HG02623 (cell line): ENCODE results near the gene EEF2.
"Not testable (repeated sequence)": the region's sequence is repeated elsewhere in the genome, so short reads cannot be mapped to it uniquely, and the experiment has no call there.

Experiments used
- ATAC-seq: cut with Tn5 transposase; IDR thresholded peaks from one replicate; pipeline ENCODE4 v1.9.1; 2021; ENCODE audit warnings: moderate library complexity; ENCODE audit not compliant: unreplicated experiment

EEF2 gene

DNA sequence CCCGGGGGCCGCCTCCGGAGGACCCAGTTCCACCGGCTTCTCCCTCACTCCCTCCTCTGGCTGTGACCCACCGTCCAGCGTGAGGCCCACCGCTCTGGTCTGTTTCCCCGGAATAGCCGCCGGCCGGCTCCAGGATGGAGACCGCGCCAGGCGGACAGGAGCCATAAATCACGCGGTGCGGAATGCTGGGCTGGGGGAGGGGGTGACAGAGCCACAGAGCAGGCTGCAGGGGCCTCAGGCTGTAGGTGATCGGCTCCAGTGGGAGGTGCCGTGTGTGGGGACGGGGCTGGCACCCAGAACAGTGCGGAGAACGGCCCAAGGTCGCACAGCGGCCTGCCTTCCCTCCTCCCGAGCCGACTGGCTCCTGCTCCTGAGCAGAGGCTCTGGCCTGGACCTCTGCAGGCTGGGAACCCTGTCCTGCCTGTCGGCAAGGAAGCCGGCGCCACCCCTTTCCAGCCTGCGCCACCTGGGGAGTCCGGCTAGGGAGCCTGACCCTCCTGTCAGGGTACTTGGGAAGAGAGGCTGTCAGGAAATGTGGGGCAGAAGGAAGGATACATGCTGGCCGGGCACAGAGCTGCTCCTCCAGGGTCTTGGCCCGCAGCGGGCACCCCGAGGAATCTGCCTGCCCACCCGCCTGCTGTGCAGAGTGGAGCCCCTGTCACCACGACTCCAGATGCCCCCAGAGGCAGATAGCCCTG is 30.6 kb upstream of the EEF2 start:
- ATAC-seq, result no peak

DNA sequence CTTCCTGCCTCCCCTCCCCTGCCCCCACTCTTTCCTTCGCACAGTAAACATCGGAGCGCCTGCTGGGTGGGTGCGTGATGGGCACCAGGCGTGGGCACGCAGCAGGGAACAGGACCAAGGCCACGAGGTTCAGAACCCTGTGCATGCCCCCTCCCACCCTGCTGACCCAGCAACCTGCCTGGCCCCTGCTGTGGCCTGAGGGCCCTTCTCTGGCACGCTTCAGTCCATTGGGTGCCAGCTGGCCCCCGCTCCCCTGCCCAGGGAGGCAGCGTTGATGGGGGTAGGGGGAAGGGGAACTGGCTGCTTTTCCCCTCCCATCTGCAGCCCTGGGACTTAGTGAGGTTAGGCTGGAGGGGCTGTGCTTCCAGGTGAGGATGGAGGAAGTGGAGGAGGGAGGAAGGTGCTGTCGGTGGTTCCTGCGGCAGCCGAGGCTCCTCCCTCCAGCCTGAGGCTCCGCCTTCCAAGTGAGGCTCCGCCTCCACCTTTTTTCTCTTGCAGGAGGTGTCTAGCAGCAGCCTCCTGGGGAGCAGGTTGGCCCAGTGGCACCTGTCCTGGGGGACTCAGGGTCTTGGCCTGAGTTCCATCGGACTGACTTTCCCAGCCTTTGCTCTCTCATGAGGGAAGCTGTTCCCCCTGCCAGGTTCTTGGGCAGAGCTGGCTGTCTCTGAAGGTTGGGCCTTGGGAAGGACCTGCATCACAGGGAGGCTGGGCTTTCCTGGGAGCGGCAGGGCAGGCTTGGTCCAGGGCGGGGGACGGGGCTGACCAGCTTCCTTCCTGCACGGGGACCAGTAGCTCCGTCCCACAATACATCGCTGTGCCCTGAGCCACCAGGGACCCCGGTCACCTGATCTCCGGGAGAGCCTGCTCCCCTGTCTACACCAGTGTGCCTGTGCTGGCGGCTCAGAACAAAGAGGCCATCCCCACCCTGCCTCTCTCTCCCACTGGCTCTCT is 29.6 kb upstream of the EEF2 start:
- no peak for ATAC-seq

DNA sequence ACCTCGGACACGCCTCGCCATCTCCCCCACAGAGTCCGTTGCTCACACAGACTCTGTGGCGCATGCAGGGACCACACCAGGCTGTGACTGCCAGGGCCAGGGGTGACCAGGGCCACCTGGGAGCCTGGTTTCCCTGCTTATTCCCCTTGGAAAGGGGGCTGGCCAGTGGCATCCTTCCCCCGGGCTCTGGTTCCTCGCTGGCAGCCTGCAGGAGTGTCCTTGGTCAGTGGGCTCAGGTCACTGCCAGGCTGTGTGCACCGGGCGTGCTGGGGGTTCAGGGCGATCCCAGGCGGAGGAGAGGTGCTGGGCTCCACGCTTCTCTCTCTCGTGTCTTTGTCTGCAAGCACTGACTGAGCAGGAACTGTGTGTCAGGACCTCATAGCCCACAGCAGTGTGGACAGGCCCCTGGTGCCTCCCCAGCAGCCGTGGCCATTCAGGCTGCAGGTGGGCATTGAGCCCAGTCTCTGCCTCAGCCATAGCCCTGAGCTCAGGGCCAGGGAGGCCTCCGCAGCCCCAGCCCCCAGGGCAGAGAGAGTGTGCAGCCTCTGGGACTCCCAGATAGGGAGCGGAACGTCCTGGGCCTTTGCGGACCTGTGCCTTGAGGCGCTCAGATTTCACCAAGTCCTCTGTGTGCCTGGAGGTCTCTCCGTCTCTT is 28.8 kb upstream of the EEF2 start:
- ATAC-seq, result no peak

DNA sequence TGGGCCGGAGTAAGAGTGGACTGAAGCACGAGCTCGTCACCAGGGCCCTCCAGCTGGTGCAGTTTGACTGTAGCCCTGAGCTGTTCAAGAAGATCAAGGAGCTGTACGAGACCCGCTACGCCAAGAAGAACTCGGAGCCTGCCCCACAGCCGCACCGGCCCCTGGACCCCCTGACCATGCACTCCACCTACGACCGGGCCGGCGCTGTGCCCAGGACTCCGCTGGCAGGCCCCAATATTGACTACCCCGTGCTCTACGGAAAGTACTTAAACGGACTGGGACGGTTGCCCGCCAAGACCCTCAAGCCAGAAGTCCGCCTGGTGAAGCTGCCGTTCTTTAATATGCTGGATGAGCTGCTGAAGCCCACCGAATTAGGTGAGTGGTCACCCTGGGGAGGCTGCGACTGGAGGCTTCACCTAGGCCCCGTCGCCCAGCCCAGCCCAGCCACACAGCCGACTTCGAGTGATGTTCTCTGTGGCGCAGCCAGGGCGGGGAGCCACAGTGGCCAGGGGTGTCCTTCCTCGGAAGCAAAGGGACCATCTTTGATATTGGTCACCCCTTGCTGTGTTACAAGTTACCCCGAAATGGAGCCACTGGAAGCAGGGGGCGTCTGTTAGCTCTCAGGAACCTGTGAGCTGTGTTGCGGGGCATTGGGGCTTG is 27.8 kb upstream of the EEF2 start:
- no peak for ATAC-seq

DNA sequence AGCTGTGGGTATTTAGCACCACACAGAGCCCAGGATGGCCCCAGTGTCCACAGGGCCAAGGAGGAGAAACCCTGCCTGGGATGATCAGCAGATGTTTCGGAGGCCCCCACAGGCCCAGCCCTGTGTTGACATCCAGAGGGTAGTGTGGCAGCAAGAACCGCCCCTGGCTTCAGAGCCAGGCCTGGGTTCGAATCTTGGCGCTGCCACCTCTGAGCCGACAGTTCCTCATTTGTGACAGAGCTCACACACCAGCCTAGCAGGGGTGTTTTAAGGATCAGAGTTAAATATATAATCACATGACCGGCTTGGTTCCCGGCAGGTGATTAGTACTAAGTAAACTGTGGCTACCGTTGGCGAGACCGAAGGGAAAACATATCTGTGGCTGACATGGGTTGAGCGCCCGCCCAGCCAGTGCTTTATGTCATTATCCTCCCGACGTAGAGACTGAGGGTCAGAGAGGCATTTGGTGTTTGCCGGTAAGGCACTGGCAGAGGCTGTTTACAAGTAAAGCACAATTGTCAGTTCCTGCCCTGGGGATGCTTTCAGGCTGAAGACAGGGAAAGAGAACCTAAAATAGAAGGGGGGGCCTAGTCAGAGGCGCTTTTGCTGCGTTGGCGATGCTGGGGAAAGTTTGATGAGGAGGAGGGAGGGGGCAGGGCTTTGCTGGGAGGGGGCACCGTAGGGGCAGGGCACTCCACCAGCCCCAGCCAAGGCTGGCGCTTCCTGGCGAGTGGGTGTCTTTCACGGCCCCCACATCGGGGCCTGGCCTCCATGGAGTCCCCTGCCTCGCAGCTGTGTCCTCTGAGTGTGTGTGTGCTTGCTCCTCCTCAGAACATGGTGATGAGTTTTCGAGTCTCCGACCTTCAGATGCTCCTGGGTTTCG is 27.1 kb upstream of the EEF2 start:
- ATAC-seq, result no peak

DNA sequence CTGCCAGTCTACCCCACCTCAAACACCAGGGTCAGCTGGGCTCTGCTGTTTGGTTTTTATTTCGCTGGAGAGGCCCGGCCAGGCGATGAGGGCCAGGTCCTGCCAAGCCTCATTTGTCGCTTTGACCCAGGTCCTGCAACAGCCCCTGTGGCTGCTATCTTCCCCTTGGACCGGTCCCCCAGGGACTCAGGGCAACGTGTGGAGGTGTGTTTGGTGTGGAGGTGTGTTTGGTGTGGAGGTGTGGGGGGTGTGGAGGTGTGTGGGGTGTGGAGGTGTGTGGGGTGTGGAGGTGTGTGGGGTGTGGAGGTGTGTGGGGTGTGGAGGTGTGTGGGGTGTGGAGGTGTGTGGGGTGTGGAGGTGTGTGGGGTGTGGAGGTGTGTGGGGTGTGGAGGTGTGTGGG is 26.2 kb upstream of the EEF2 start:
- not testable (repeated sequence) for ATAC-seq

DNA sequence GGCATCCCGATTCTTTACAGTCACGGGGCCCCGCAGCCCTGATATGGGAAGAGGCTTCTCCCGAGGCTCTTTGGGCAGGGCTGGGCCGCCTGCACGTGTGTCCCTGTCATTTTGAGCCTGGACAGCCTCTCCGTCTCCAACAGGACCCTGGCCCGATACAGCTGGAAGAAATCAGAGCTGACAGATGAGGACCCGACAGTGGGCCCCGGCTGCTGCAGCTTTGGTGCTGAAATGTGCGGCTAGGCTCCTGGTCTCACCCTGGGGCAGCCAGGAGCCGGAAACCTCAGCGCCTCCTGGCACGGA is 25.5 kb upstream of the EEF2 start:
- ATAC-seq, result no peak

DNA sequence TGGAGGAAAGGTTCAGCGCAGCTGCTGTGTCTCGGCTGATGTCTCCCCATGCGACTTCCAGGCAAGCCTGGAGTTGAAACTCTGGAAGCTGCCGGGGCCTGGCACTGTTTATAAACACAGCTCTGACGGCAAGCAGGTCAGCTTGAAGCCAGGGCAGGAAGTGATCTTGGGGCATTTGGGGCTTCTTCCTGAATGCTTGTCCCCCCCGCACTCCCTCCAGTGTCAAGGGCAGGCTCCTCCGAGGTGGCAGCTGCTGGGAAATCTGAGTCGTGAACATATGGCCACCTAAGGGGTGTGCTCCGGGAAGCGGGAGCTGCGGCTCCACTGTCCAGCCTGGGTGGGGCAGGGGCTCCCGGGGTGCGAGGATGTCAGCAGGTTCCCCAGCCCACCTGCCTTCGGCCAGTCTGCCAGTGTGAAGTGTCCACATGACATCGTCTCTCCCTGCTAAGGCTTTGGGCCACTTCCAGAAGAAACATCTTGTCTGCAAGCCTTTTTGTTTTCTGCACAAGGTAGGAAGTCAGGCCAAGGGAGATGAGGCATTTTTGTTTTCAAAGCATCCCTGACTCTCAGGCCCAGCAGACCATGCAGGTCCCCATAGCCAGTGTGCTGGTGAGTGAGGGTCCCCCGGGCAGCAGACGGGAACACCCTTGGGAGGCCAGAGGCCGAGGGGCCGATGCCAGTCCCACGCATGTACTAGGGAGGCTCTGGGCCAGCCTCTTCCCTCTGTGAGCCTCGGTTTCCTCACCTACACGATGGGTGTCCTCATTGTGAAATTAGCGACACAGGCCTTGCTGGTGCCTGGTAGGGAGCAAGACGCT is 24.9 kb upstream of the EEF2 start:
- no peak for ATAC-seq

DNA sequence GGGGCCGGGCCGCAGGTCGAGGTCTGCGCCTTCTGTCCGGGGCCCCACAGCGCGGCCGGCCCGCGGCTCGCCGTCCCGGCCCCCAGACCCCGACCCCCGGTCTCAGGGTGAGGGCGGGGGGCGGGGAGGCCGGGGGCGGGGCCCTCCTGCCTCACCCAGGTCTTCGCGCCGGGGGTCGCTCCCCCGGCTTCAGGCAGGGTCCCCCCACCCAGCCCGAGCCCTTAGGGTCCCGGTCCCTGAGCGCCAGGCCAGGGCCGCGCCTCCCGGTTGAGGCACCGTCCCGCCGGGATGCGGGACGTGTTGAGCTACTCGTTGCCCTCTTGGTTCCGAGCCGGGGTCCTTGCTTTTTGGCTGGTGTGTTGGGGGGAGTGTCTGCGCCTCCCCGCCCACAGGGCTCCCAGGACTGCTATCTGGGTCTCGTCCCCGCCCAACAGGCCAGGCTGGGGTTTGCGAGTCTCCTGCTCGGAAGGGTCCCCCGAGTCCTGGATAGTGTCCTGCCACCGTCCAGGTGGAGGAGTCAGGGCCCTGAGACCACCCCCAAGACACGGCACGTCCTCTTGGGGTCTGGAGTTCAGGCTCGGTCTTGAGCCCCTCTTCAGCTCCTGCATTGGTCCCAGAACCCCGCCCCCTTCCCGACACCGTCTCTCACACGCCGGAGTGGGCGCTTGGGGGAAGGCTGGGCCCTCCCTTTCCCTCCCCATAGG is 22.7 kb upstream of the EEF2 start:
- ATAC-seq, result peak; percentile 18

DNA sequence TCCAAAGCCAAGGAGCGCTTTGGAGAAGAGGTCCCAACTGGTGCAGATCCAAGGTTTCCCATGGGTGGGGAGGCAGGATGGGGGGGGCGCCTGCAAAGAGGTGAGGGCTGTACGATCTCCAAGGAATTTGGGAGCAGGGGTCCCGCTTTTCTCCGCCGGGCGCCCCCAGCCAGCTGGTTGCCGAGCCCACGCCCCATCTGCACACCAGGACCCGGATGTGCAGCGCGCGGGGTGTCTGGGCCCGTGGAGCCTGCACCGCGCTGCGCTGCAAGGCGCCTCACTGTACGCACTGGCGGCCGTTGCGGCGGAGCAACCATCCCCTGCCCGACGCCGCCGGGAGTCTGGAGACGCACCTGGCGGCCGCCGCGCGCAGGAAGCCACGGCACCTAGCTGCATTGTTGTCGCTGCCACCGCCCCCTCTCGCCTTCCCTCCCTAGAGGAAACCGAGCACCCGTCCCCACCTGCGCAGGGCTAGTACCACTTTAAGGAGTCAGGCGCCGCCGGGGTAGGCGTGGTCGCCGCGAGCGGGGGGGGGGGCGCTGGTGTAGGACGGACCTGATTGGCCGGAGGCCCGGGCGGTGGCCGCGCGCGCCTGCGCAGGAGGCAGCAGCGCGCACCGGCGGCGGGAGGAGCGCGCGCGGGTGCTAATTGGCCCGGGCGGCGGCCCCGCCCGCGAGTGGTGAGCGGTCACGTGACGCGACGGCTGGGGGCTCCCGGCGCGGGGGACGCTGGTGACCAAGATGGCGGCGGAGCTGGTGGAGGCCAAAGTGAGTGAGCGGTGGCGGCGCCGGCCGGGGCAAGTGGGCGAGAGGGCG is 22.0 kb upstream of the EEF2 start, which contains the start of gene PIAS4:
TSS of gene PIAS4 (plus strand) at position 716 of the 815 bp plus-strand sequence. CDS start at position 741, 25 bp downstream.
- ATAC-seq, result peak; percentile 73

DNA sequence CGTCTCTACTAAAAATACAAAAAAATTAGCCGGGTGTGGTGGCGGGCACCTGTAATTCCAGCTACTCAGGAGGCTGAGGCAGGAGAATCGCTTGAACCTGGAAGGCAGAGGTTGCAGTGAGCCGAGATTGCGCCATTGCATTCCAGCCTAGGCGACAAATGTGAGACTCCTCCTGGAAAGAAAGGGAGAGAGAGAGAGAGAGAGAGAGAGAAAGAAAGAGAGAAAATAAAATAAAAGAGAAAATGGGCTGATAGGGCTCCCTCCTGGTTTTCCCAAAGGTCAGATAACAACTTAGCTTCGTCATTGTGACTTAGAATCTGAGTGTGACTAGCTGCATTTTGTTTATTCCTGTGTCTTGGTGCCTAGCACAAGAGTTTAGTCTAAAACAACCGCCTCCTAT is 20.2 kb upstream of the EEF2 start:
- ATAC-seq, result not testable (repeated sequence)

DNA sequence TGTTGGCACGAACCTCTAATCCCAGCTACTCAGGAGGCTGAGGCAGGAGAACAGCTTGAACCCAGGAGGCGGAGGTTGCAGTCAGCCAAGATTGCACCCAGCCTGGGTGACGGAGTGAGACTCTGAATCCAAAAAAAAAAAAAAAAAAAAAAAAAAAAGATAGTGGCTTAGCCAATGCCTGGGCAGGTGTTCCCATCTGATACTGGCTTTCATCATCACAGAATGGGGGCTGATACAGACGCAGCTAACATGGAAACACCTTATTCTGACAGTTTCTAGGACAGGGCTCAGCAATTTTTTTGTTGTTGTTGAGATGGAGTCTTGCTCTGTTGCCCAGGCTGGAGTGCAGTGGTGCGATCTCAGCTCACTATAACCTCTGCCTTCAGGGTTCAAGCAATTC is 15.5 kb upstream of the EEF2 start:
- not testable (repeated sequence) for ATAC-seq

DNA sequence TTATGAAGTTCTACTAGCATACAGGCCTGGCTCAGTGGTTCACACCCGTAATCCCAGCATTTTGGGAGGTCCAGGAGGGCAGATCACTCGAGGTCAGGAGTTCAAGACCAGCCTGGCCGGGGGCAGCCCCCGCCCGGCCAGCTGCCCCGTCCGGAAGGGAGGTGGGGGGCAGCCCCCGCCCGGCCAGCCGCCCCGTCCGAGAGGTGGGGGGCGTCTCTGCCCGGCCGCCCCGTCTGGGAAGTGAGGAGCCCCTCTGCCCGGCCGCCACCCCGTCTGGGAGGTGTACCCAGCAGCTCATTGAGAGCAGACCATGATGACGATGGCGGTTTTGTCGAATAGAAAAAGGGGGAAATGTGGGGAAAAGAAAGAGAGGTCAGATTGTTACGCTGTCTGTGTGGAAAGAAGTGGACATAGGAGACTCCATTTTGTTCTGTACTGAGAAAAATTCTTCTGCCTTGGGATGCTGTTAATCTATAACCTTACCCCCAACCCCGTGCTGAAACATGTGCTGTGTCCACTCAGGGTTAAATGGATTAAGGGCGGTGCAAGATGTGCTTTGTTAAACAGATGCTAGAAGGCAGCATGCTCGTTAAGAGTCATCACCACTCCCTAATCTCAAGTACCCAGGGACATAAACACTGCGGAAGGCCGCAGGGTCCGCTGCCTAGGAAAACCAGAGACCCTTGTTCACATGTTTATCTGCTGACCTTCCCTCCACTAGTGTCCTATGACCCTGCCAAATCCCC is 13.6 kb upstream of the EEF2 start:
- not testable (repeated sequence) for ATAC-seq

DNA sequence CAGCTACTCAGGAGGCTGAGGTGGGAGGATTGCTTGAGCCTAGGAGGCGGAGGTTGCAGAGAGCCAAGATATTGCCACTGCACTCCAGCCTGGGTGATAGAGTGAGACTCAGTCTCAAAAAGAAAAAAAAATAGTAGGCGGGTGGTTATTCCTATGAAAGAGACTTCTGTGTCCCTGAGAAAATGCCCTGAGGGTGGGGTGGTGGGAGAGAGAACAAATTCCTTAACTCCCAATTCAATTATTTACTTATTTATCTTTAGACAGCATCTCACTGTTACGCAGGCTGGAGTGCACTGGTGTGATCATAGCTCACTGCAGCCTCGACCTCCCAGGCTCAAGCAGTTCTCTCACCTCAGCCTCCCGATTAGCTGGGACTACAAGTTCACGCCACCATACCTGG is 10.3 kb upstream of the EEF2 start:
- no peak for ATAC-seq

DNA sequence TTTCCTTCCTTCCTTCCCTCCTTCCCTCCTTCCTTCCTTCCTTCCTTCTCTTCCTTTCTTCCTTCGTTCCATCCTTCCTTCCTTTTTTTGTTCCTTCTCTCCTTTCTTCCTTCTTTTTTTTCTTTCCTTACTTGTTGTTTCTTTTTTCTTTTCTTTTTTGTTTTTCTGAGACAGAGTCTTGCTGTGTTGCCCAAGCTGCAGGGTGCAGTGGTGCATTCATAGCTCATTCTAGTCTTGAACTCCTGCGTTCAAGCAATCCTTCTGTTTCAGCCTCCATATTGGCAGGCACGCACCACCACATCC is 5.5 kb upstream of the EEF2 start:
- no peak for ATAC-seq

DNA sequence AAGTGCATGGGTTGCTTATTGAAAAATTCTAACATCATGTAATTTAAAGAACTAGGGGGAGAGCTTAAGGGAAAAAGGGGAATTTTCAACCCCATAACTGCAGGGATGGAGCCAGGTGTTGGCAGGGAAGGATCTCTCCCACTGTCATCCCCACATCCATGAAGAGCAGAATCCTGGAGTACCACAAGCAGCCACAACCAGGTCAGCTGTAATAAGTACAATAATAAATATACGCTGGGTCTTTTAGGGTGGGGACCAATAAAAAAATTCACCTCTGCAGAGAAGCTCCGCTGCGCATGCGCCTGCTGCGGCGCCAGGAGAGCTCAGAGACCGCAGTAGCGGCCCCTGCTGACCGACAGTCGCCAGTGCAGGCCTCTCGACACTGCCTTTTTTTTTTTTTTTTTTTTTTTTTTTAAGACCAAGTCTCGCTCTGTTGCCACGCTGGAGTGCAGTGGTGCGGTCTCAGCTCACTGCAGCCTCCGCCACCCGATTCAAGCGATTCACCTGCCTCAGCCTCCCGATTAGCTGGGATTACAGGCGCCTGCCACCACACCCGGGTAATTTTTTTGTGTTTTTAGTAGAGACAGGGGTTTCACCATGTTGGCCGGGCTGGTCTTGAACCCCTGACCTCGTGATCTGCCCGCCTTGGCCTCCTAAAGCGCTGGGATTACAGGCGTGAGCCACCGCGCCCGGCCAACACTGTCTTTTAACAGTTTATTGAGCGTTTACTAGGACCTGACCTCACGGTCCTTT is 2.5 kb upstream of the EEF2 start:
- ATAC-seq, result no peak
